Right lung (tissue), 5 donors: ENCODE data around the gene CD48. TPM values are rescaled to one million over a fixed set of nuclear protein-coding genes. Genes with fewer than 3 reads are reported as not detected.
"Not testable (repeated sequence)": the region's sequence is repeated elsewhere in the genome, so short reads cannot be mapped to it uniquely, and the experiment has no call there.

Experiments
- DNase-seq, 2 donors: peaks; one replicate each; pipeline ENCODE4 v3.0.0-alpha.2; 2013
- polyA plus RNA-seq, 5 donors: library from polyadenylated mRNA; unstranded; fragments of 120-200 nt; gene quantifications; one replicate each; pipeline versions ENCODE4 v1.2.1 to v1.2.3, GENCODE V29; 2013; ENCODE audit warnings: inconsistent platforms in 1 of 5, low replicate concordance in 1 of 5; ENCODE audit not compliant: insufficient read length in 5 of 5, insufficient read depth in 1 of 5

The CD48 gene
- polyA plus RNA-seq, 5 donors = 5.5 to 10.9 (median 6.1) TPM

DNA sequence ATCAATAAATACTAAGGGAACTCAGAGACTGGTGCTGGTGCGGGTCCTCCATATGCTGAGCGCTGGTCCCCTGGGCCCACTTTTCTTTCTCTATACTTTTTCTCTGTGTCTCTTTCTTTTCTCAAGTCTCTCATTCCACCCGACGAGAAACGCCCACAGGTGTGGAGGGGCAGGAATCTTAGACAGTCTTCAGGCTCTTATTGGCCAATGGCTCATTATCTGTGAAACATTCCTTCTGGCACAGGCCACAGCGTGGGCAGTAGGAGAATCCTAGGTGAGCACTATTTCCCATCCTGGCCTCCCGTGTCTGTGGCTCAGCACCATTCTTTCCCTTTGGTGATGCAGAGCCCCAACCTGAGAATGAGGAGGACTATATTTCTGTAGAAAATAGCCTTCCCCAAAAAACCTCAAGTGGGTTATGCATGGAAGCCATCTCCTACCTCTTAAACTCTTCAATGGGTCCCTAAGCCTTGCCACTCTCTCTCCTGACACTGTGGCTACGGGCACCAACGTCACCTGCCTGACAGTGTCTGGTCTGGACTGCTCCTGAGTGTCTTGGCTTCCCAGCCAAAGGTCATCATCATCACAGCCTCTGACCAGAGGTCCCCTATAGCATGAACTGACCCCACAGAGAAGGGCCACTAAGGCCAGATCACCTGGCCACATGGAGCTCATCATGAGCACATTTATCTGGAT lies 58.5 kb downstream of the CD48 start:
- DNase-seq = no peak

DNA sequence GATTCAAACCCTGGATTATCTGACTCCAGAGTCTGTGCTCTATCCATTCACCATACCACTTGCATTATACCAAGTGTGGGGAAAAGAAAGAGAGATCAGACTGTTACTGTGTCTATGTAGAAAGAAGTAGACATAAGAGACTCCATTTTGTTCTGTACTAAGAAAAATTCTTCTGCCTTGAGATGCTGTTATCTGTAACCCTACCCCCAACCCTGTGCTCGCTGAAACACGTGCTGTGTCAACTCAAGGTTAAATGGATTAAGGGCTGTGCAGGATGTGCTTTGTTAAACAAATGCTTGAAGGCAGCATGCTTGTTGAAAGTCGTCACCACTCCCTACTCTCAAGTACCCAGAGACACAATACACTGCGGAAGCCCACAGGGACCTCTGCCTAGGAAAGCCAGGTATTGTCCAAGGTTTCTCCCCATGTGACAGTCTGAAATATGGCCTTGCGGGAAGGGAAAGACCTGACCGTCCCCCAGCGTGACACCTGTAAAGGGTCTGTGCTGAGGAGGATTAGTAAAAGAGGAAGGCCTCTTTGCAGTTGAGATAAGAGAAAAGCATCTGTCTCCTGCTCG lies 59.5 kb downstream of the CD48 start:
- DNase-seq = not testable (repeated sequence)

DNA sequence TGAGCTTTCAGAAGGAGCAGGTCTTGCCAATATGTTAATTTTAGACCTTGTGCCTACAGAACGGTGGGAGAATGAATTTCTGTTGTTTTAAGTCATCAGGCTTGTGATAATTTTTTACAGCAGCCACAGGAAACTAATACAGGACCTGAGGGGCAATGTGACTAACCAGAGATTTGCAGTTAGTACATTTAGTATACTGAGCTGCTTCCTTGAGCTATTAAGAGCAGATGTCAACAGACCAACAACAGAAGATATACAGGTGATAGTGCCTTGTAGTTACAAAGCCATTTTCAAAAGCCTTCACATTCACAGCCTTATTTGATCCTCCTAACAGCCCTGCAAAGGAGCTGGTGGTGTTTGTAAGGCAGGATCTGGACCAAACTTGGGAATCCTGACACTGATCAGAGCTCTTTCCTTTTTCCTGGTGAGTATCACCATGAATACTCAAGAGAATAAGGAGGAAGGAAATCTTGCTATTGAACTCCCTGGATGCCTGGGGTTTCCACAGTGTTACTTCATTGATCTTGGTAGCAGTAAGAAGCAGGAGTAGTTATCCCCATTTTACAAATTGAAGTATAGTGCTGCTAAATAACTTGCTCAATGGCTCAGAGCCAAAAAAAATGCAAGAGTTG lies 60.1 kb downstream of the CD48 start:
- no peak for DNase-seq

DNA sequence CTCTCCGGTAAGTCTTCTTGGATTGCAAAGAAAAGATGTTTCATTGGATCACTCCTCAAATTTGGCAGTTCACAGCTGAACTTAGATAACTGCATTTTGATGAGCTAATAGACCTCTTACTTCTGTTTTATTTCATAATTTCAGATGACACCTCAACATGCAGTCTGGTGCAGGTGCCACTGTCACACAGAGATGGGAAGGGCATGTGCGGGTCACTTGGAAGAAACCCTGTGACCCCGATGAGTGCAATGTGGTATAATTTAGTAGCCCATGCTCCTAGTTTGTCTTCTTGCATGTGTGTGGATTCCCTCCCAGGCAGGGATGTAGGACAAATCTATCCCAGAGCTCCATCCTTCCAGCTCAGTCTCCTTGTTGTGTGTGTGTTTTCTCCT lies 64.3 kb downstream of the CD48 start:
- DNase-seq = no peak

DNA sequence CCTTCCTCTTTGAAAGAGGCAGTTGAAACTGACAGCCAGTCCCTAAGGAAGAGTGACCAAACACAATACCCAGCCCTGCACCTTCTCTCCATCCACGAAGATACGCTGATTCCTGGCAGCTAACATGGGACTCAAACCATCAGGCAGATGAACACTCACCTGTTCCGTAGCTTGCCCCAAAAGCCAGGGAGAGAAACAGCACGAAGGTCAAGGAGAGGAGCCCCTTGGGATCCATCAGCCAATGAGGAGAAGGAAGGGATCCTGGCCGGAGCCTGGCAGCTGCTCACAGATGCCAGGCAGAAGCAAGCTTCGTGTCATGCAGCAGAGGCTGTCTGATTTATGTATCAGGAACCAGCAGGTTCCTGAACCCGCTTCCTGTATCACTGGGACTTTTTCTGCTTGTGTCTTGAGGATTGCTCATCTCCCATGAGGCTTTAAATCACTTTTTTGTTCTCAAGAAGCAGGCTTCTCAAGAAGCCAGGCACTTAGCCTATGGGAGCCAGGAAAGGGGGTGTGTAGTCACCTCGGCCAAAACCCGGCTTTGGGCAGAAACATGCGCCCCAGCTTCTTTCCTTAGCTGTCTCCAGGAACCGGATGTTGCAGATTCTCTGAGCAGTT lies 64.8 kb downstream of the CD48 start, which contains the start of gene SLAMF1:
TSS of gene SLAMF1 (minus strand) at position 334 of the 618 bp plus-strand sequence. CDS start at position 235, 99 bp downstream.
- no peak for DNase-seq

DNA sequence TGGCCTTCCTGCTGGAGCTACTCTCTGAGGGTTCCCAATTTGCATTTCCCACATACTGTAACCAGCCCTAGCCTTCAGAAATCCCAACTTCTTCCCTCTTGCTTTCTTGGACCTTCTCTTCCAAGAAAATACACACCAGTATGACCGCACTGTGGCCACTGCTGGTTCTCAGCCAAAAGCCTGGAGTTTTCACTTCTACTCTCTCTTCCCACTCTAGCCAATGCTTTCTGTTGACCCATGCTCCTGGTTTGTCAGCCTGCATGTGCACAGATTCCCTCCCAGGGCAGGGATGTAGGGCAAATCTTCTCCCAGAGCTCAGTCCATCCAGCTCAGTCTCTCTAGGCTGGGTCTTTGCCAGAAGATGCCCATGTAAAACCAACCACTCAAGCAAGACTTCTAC lies 65.4 kb downstream of the CD48 start:
- no peak for DNase-seq

DNA sequence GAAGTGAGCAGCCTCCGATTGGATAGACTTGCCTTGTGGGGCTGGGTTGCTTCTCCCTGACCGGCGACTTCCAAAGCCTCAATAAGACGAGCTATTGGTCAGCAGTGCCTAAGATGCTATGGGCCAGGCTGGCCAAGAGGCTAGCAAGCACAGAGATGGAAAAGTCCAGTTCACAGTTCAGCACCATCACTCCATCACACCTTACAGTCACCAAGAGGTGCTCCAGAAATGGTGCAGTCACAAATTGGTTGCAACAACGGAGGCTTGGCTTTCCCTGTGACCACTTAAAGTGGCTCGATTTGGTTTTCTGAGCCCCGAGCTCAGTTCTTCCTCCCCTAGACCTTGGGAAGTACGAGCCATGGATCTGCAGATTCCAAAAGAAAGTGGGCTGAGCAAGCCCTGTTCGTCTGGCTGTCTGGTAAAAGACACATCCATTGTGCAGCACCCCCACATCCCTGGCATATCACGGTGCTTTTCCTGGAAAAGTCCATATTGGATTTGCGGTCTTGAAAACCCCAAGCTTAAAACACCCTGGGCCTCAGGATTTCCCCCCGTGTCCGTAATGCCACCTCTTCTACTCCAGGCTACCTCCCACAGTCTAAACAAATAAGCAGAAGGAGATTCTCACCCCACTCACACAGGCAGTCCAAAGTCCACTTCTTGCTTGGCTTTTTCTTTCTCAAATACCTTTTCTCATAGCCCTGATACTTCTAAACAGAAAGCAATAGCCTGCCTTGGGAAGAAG lies 66.1 kb downstream of the CD48 start:
- no peak for DNase-seq

DNA sequence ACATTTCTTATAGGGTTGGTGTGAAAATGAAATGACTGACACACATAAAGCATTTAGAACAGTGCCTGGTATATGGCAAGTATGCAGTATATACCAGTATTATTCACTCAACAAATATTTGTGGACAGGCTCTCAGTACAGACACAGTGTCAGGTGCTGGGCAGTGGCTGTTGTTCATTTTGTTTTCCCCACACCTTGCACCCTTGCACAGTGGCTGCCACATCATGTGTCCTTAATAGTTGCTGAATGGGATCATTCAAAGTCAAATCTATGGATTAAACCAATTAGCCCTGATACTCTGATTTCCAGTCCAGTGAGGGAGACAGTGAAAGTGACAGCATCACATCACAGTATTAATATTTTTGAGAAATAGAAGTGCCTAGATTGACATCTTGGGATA lies 67.2 kb downstream of the CD48 start:
- DNase-seq = no peak

DNA sequence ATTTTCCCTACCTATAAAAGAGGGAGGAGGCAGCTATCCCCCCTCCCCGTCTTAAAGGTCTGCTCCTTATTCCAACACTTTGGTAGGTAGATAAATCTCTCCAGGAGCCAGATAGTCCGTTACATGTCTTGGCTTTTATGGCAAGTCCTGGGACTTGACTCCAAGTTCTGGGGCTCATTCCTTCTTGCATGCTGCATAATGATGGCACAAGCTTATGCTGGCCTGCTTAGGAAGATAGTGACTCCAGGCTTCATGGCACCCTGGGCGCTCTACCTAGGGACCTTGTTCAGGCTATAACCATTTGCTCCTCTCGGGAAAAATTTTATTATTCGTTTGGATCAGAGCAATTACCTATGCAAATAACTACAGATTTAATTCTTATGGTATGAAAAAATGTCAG lies 68.5 kb downstream of the CD48 start:
- DNase-seq = no peak

DNA sequence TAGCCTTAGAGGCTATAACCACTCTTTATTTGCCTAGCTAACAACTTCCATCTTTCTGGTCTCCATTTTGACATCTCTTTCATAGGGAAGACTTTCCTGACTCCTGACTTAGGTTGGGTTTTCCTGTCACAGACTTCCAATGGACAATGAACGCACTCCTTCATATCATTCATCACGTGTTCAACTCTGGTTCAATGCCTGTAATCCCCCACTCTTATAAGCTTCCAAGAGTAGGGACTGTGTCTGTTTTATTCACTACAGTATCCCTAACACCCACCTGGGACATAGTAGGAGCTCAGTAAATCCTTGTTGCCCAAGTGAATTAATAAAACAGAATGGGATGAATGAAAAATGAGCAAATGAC lies 69.4 kb downstream of the CD48 start:
- no peak for DNase-seq

DNA sequence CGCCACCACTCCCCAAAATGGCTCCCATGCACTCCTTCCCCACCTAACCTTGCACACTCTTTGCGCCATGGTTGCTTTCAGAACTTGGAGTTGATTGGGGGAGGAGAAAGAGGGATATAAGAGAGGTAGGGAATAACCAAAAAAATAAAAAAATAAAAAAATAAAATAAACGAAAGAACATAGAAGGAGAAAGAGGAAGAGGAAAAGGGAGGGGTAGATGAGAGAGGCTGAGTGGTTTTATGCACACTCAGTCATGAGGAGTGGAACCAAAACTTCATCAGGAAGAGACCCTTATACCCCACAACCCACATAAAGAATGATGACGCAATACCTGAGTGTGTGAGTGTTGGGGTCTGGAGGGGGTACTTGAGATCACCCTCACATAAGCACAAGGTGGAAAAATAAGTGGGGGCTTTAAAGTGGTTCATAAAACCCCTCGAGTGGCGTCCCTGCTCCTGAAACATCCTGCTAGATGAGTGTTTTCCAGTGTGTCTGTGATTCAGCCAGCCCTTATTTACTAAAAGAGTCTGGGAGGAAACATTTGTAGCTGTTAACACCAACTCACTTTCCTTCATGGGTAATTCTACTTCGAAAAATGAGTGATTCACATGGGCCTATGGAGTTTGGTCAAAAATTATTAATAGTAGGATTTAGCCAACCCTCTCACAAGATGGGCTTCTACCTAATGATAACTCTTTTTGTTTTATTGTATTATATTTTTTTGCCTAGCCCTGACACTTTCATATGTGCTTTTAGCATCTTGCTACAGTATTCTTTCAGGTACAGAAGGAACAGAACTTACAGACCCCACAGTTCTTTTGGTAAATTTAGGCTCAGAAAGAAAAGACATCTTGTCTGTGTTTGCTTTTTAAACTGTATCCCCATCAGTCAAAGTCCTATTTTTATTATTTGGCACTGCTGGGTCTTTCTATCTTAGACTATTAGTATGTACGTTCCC lies 70.0 kb downstream of the CD48 start:
- DNase-seq = no peak

DNA sequence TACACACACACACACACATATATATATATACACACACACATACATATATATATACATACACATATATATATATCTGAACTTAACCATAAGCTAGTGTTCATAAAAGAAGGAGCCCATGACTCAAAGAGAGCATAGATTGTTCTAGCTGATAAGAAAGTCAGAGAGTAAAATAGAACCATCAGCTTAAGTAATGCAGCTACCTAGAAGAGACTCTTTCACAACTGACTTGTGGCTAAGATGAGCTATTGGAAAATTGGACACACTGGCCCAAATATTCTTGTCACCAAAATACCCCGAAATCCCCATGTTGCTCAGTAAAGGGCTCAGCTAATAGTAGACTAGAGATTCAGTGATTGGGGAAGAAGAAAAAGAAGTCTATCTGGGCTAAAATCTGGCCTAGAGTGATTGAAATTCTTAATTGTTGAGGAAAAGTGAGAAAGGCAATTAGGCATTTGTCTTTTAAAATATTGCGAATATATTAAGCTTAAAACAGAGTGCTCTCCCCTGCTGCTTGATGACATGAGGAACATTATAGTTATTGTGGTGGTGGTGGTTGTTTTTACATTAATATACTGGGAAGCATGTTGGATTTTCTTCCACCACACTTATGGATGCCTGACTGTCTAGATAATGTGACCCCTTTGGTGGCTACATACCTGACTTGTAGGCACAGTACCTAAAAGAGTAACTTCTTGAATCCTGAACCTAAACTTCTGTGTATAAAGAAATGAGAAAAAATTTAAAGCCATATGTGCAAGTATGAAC lies 71.1 kb downstream of the CD48 start:
- no peak for DNase-seq

DNA sequence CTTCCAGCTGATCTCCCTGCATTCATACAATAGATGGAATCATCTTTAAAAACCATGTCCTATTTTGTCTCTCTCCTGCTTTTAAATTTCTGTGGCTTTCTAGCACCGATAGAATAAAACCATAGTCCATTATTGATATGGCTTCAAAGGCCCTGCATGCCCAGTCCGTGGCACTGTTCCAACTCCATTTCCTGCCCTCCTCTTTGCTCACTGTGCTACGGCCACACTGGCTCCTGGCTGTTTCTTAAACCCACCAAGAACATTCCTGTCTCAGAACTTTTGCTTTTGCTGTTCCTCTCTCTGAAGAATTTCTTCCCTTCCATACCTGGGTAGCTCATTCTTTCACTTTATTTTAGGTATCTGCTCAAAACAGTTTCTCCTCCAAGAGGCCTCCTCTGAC lies 72.0 kb downstream of the CD48 start:
- no peak for DNase-seq

DNA sequence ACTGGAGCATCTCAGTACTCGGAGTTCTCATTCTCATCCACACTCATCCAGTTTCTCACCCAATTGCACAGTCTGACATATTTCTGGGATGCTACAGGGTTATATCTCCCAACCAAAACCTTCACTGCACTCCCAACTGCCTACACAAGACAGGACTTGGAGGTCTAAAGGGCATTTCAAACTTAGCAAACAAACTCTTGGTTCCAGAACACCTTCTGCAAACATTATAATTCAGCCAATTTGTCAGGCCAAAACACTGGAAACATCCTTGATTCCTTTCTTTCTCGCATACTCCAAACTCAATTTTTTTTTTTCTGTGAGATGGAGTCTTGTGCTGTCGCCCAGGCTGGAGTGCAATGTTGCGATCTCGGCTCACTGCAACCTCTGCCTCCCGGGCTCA lies 72.7 kb downstream of the CD48 start:
- DNase-seq = no peak

DNA sequence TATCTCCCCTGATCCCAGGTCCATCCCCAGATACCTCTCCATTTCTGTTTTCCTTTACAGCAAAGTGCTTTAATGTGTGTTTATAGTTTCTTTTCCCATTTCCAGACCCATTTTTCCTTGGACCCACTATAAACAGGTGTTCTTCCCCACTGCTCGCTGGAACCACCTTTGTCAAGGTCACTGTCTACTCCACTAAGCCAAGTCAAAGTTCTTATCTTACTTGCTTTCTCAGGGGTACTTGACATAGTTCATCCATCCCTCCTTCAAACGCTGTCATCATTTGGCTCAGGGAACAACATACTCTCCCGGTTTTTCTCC lies 73.1 kb downstream of the CD48 start:
- DNase-seq = no peak

DNA sequence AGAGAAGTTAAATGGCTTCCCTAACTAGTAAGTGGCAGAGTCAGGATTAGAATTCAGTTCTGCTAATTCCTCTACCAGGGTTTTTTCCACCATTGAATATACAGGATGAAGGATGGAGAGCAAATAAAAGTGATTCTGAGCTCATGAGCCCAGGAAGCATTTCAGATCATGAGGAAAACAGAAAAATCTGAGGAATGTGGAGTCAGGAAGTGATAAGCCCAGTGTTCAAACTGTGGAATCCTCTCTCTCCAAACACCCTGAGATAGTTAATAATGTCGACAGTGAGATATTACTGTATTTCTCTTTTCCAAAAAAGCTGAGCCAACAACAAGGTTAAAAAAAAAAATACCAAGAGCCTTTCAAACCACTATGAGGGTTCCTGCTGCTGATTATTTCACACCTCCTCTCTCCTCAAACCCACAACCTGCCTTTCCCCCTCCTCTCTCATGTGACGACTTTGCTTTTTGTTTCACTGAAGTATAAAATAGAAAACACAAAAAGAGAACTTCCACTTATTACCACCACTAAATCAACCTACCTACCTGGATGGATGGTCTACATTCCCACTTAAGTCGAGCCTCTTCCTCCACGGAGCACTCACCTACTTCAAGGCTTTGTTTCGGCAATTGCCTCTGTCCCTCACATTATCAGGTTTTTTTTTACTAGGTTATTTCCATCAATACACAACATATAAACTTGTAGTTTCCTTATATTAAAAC lies 73.6 kb downstream of the CD48 start:
- no peak for DNase-seq

DNA sequence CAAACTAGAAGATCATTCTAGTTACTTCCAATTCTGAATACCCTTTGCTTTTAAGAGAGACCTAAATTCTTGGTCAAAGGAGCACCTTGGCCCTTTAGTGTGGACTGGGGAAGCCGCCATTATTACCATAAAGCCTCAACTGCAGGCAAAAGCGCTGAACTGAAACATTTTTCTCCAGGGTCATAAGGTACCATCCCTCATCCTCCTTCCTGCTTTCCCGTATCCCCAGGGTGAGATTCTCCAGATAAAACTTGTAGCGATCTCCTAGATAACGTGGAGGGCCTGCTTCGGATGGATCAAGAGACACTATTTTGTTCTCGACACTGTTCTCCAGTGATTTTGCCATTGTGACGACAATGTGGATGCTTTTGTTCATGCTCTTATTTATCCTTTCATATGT lies 74.6 kb downstream of the CD48 start:
- no peak for DNase-seq

DNA sequence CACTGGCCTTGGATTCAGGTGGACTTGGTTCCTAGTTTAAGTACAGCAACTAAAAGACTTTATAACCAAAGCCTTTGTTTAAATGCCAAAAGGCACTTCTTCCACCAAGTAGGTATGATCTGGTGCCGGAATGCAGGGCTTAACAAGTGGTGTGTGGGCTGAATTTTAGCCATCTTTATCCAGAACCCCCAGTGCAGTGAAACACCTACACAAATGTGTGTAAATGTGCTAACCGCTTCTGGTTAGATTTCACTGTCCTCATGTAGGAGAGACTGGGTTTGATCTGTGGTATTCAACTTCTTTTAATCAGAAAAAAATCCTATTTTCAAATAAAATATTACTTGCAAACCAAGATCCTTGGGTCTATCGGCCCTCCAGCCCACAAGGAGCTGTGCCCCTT lies 75.1 kb downstream of the CD48 start:
- DNase-seq = no peak

DNA sequence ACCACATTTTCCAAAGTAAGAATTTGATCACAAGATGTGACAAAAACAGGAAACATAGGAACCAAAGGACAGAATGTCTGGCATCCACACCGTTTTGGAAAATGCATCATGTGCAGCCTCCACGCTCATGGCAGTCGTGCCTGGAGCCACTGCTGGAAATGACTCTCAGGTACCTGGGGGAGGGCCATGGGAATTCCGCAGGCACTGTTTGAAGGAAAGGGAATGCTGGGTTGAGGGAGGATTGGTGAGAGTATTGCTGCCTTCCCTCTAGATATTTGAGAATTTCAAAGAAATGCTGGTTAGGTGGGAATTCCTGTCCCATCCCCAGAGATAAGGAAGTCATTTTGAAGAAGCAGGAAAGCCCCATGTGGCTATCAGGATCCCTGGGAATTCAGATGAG lies 75.5 kb downstream of the CD48 start:
- DNase-seq = no peak
